ENCODE data around the gene LRRC49. TPM values are rescaled to one million over a fixed set of nuclear protein-coding genes. Genes with fewer than 3 reads are reported as not detected.
A peak's percentile ranks its signal among the peaks of the same experiment; 100 is the strongest.
"Not testable (repeated sequence)": the region's sequence is repeated elsewhere in the genome, so short reads cannot be mapped to it uniquely, and the experiment has no call there.

LRRC49 gene
- total RNA-seq, 2 donors from 2014 or later = 2.4 to 2.8 TPM

DNA sequence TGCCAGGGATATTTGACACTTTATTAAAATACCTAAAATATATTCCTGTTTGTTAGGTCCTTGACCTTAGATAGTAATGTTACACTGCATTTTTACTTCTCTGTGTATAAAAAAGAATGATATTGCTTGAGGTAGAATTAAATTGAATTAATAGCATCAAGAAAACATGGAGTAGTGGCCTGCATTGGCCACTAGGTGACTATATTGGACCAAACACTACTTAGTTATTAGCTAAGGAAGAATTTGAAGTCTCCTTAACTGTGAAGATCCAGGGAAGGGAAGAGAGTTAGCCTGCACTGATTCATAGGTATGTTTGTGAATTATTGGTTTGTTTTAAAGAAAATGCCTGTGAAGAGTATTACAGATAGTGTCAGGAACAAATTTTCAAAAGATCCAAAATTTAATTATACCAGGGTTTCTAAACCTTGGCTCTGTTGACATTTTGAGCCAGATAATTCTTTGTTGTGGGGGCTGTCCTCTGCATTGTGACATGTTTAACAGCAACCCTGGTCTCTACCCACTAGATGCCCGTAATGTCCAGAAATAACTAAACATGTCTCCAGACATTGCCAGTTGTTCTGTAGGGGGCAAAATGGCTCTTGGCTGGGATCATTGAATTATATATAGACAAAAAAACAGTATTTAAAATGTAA, 119.0 kb downstream of the LRRC49 start:
- no peaks in the 10 kb centered on the region for H3K27me3 ChIP-seq
- no peaks in the 10 kb centered on the region for H3K4me1 ChIP-seq
- no peak overlapping the region for H3K9ac ChIP-seq (ENCODE audit: low read depth in 2 of 2, low read length in 2 of 2)
- intact Hi-C loops (cut with DNase I) = loop anchor here (5.0 kb wide), 2 partner anchors 91 to 431 kb away; no protein-coding TSS in a partner anchor
- H3K27ac ChIP-seq = no peak overlapping the region
- no peaks in the 10 kb centered on the region for H3K36me3 ChIP-seq
- TF ChIP-seq CTCF (IDR thresholded peaks at IDR 0.05) = peak; percentile 66
- peak; percentile 23 for DNase-seq
- no peak overlapping the region for H3K4me3 ChIP-seq
- H3K9me3 ChIP-seq = no peaks in the 10 kb centered on the region

DNA sequence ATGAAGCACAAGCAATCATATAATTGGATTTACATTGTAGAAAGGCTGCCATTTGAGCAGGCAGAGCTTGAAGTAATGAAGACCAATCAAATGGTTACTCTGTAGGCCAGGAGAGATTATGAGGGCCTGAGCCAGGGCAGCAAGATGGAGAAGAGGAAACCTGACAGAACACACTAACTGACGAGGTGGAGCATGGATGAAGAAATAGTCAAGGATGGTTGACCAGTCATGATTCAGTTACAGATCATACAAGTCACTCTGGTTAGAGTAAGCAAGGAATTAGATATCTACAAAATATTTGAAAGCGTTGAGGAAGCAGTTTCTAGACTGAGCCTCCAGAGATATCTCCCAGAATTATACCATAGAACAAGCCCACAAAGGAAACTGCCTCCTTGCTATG, 120.8 kb downstream of the LRRC49 start:
- no peaks in the 10 kb centered on the region for H3K27me3 ChIP-seq
- no peak overlapping the region for H3K4me3 ChIP-seq
- intact Hi-C loops (cut with DNase I) = loop anchor here (5.0 kb wide), 2 partner anchors 89 to 429 kb away; no protein-coding TSS in a partner anchor
- H3K9me3 ChIP-seq = no peaks in the 10 kb centered on the region
- H3K27ac ChIP-seq = no peak overlapping the region
- H3K9ac ChIP-seq (ENCODE audit: low read depth in 2 of 2, low read length in 2 of 2) = no peak overlapping the region
- no peak for DNase-seq
- H3K4me1 ChIP-seq = no peaks in the 10 kb centered on the region
- H3K36me3 ChIP-seq = no peaks in the 10 kb centered on the region
- TF ChIP-seq CTCF (IDR thresholded peaks at IDR 0.05) = no peak

GRCh38 chr15:71015342-71015741, 122.7 kb downstream of the LRRC49 start:
- Histone ChIP-seq H3K27me3 (no peaks in the 10 kb centered on the region), H3K4me3 (no peak overlapping the region), H3K27ac (no peak overlapping the region), H3K4me1 (no peaks in the 10 kb centered on the region), H3K9me3 (no peaks in the 10 kb centered on the region), H3K36me3 (no peaks in the 10 kb centered on the region), H3K9ac (ENCODE audit: low read depth in 2 of 2, low read length in 2 of 2) (no peak overlapping the region)
- TF ChIP-seq CTCF (IDR thresholded peaks at IDR 0.05) = no peak
- intact Hi-C loops (cut with DNase I) = no loop called here
- no peak for DNase-seq

DNA sequence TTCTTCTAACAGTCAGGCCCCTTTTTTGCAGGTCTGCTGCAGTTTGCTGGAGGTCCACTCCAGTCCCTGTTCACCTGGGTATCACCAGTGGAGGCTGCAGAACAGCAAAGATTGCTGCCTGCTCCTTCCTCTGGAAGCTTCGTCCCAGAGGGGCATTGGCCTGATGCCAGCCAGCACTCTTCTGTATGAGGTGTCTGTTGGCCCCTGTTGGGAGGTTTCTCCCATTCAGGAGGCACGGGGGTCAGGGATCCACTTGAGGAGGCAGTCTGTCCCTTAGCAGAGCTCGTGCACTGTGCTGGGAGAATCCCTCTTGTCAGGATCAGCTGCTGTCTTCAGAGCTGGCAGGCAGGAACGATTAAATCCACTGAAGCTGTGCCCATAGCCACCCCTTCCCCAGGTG, 138.6 kb downstream of the LRRC49 start:
- intact Hi-C loops (cut with DNase I); DNase-seq; H3K9me3 ChIP-seq: not testable (repeated sequence)

DNA sequence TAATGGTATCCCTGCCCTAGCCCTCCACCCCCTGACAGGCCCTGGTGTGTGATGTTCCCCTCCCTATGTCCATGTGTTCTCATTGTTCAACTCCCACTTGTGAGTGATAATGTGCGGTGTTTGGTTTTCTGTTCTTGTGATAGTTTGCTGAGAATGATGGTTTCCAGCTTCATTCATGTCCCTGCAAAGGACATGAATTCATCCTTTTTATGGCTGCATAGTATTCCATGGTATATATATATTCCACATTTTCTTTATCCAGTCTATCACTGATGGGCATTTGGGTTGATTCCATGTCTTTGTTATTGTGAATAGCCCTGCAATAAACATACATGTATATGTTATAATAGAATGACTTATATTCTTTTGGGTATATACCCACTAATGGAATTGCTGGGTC, 142.9 kb downstream of the LRRC49 start:
- H3K36me3 ChIP-seq; DNase-seq; H3K9me3 ChIP-seq; H3K27me3 ChIP-seq; H3K27ac ChIP-seq; intact Hi-C loops (cut with DNase I); H3K4me3 ChIP-seq; H3K9ac ChIP-seq (ENCODE audit: low read depth in 2 of 2, low read length in 2 of 2); H3K4me1 ChIP-seq: not testable (repeated sequence)

More for the DNA sequence above, 138.6 kb downstream of the LRRC49 start:
- H3K36me3 ChIP-seq; H3K4me3 ChIP-seq; H3K27ac ChIP-seq; H3K4me1 ChIP-seq; H3K9ac ChIP-seq (ENCODE audit: low read depth in 2 of 2, low read length in 2 of 2); H3K27me3 ChIP-seq: not testable (repeated sequence)

DNA sequence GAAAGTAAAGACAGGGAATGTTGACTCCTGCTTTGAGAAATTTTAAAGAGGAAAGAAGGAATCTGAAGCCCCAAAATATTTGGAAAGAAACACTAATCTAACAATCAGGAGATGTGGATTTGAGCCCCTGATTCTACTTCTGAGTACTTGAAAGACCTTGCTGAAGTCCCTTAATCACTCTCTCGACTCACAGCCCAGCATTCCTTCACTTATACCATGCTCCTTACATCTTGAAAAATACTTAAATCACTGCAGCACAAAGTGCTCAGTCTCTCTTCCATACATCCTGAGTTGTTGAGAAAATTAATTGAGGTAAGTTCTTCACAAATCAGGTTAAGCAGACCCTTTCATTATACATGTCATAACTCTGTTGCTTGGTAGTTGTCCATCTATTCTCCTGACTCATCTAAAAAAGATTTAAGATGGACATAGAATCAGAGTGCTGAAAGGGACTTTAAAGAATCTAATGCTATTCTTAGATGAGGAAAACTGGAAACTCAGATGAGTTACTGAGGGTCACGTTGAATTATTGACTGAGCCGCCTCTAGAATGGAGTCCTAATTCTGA, 149.8 kb downstream of the LRRC49 start:
- Histone ChIP-seq H3K9me3 (no peaks in the 10 kb centered on the region), H3K27ac (no peak overlapping the region), H3K36me3 (no peaks in the 10 kb centered on the region), H3K27me3 (no peaks in the 10 kb centered on the region), H3K9ac (ENCODE audit: low read depth in 2 of 2, low read length in 2 of 2) (no peak overlapping the region), H3K4me1 (no peaks in the 10 kb centered on the region), H3K4me3 (no peak overlapping the region)
- no peak for DNase-seq
- intact Hi-C loops (cut with DNase I) = no loop called here
- TF ChIP-seq CTCF (IDR thresholded peaks at IDR 0.05) = no peak
